Parathyroid adenoma (tissue), 2 donors: ENCODE data around the gene PIK3R4.
A peak's percentile ranks its signal among the peaks of the same experiment; 100 is the strongest.

ENCODE experiments used
- H2AFZ ChIP-seq: fragments of 300-600 bp; sonication (generic); one replicate; pipeline ENCODE4 v1.7.0; 2017; ENCODE audit warnings: antibody characterized with exemption, mild to moderate bottlenecking
- H3K27ac ChIP-seq: fragments of 300-600 bp; sonication (generic); one replicate; pipeline ENCODE4 v1.7.0; 2017
- H3K27me3 ChIP-seq: fragments of 300-600 bp; sonication (generic); one replicate; pipeline ENCODE4 v1.7.0; 2017; ENCODE audit warnings: low read length; ENCODE audit not compliant: control insufficient read depth, insufficient read depth
- H3K36me3 ChIP-seq: fragments of 300-600 bp; sonication (generic); one replicate; pipeline ENCODE4 v1.7.0; 2017; ENCODE audit warnings: low read length; ENCODE audit not compliant: control insufficient read depth, insufficient read depth
- H3K4me1 ChIP-seq: fragments of 300-600 bp; sonication (generic); one replicate; pipeline ENCODE4 v1.7.0; 2017; ENCODE audit warnings: control low read depth
- H3K4me2 ChIP-seq: fragments of 300-600 bp; sonication (generic); one replicate; pipeline ENCODE4 v1.7.0; 2017; ENCODE audit warnings: low read length
- H3K4me3 ChIP-seq: fragments of 300-600 bp; sonication (generic); one replicate; pipeline ENCODE4 v1.7.0; 2017; ENCODE audit warnings: low read depth, low read length
- H3K79me2 ChIP-seq: fragments of 300-600 bp; sonication (generic); one replicate; pipeline ENCODE4 v1.7.0; 2017; ENCODE audit warnings: control low read depth
- H3K9ac ChIP-seq: fragments of 300-600 bp; sonication (generic); one replicate; pipeline ENCODE4 v1.7.0; 2017; ENCODE audit warnings: mild to moderate bottlenecking
- H3K9me3 ChIP-seq: fragments of 300-600 bp; sonication (generic); one replicate; pipeline ENCODE4 v1.7.0; 2017; ENCODE audit warnings: low read length; ENCODE audit not compliant: control insufficient read depth
- TF ChIP-seq, protein P1 (sequence below): fragments of 300-600 bp; sonication (generic); IDR thresholded peaks from one replicate; pipeline ENCODE4 v1.7.0; 2017; ENCODE audit warnings: antibody characterized with exemption, mild to moderate bottlenecking
- donor health status: primary hyperparathyroidism.

PIK3R4 gene

DNA sequence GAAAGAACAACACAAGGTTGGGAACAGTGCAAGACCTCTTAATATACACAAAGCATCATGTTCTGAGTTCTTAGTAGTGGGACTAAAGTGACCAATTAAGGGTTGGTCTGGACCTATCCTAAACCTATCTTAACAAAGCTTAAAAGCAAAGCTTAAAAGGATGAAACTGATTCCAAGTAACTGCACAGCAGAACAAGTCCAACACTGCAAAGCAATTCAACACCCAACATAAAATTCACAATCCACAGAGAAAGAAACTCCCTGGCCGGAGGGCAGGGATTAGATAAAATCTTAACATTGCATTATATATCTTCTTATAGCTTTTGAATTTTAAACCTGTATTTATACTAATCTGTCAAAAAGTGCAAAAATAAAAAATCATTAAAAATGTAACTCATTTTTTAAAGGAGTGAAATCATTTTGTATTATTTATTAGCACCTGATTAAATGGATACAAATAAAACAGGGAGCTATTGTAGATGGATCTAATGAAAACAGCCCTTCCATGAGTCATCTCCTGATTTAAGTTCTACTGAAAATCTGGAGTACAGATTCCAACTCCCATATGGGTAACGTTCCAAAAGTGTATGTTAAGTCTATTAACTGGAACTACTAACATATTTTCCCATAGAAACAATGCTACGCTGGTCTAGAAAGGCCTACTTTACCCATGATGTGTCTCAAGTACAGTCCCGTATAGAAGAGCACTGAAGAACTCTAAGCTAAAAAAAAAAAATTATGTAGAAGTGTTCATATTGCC, 34.9 kb downstream of the PIK3R4 start:
- H3K79me2 ChIP-seq, result no peaks in the 10 kb centered on the region
- no peaks in the 10 kb centered on the region for H3K36me3 ChIP-seq
- TF ChIP-seq, protein P1, sequence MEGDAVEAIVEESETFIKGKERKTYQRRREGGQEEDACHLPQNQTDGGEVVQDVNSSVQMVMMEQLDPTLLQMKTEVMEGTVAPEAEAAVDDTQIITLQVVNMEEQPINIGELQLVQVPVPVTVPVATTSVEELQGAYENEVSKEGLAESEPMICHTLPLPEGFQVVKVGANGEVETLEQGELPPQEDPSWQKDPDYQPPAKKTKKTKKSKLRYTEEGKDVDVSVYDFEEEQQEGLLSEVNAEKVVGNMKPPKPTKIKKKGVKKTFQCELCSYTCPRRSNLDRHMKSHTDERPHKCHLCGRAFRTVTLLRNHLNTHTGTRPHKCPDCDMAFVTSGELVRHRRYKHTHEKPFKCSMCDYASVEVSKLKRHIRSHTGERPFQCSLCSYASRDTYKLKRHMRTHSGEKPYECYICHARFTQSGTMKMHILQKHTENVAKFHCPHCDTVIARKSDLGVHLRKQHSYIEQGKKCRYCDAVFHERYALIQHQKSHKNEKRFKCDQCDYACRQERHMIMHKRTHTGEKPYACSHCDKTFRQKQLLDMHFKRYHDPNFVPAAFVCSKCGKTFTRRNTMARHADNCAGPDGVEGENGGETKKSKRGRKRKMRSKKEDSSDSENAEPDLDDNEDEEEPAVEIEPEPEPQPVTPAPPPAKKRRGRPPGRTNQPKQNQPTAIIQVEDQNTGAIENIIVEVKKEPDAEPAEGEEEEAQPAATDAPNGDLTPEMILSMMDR, result no peak
- no peaks in the 10 kb centered on the region for H3K9me3 ChIP-seq
- H3K9ac ChIP-seq, result no peak overlapping the region
- no peak overlapping the region for H2AFZ ChIP-seq
- H3K4me3 ChIP-seq, result no peak overlapping the region
- no peak overlapping the region for H3K27ac ChIP-seq
- no peaks in the 10 kb centered on the region for H3K4me1 ChIP-seq
- no peaks in the 10 kb centered on the region for H3K27me3 ChIP-seq
- no peak overlapping the region for H3K4me2 ChIP-seq

DNA sequence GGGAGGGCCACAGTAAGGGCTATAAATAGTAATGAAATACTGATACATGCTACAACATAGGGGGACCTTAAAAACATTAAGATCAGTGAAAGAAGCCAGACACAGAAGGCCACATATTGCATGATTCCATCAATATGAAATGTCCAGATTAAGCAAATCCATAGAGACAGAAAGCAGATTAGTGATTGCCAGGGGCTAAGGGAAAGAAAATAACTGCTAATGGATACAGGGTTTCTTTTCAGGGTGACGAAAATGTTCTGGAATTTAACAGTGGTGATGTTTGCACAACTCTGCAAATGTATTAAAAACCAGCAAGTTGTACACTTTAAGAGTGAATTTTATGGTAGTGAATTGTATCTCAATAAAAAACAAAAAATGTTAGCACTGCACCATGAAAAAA, 37.0 kb downstream of the PIK3R4 start:
- H3K4me3 ChIP-seq, result no peak overlapping the region
- no peaks in the 10 kb centered on the region for H3K27me3 ChIP-seq
- no peaks in the 10 kb centered on the region for H3K9me3 ChIP-seq
- no peak overlapping the region for H3K9ac ChIP-seq
- peaks cover 12% of the 10 kb centered on the region for H3K4me1 ChIP-seq
- H3K36me3 ChIP-seq, result no peaks in the 10 kb centered on the region
- TF ChIP-seq, protein P1, result no peak
- no peak overlapping the region for H3K27ac ChIP-seq
- H2AFZ ChIP-seq, result no peak overlapping the region
- H3K4me2 ChIP-seq, result no peak overlapping the region
- H3K79me2 ChIP-seq, result no peaks in the 10 kb centered on the region

DNA sequence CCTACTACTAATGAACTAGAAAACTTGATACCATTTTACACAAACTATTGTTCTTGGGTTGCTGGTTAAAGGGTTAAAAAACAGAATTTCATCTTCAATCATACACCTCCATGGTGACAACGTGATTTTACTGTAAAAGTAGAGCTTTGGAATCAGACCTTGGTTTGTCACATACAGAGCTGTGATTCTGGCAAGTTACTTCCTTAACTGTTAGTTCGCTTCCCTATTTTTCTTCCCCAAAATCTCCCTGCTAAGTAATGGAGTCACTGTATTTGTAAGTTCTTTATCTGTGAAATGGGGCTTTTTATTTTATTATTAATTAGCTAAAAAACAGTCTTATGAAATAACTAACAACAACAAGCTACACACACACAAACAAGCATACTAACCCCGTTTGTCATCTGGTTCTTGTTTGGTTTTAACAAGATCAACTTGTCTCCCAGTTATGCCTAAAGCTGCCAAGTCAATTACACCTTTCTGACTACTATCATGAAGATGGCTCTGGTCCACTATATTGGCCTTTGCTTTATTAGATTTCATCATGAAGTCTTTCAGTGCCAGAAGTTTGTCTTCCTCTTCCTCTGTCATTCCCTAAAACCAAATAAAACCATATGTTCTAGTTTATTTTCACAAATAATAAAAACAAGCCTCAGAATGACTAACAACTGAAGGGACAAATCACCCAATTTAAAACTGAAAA, 38.6 kb downstream of the PIK3R4 start:
- Histone ChIP-seq H3K27ac (no peak overlapping the region), H3K9me3 (no peaks in the 10 kb centered on the region), H2AFZ (no peak overlapping the region), H3K4me2 (no peak overlapping the region), H3K9ac (no peak overlapping the region), H3K4me1 (peaks cover 12% of the 10 kb centered on the region), H3K4me3 (no peak overlapping the region), H3K36me3 (no peaks in the 10 kb centered on the region), H3K79me2 (no peaks in the 10 kb centered on the region), H3K27me3 (no peaks in the 10 kb centered on the region)
- TF ChIP-seq, protein P1, result no peak

DNA sequence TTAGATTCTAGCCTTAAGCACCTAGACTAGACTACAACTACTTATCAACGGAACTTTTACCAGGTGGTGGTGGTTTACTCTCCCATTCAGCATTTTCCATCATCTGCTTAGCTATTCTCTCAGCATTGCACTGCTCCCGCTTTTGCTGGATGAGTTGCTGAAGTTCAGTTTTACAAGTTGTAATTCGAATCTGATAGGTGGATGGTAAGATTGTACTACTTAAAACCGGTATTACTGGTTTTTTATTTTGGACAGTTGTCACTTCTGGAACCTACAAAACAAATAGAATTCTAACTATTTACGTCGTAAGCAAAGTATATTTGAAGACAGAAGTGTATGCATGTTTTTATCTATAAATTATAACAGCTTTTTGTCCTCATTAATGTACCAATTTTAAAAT, 41.1 kb downstream of the PIK3R4 start:
- TF ChIP-seq, protein P1, result no peak
- peak overlapping the region; percentile 48 for H3K4me3 ChIP-seq
- no peaks in the 10 kb centered on the region for H3K9me3 ChIP-seq
- no peaks in the 10 kb centered on the region for H3K79me2 ChIP-seq
- peak overlapping the region; percentile 49 for H3K27ac ChIP-seq
- H3K4me2 ChIP-seq, result peak overlapping the region; percentile 51
- no peaks in the 10 kb centered on the region for H3K27me3 ChIP-seq
- no peaks in the 10 kb centered on the region for H3K36me3 ChIP-seq
- H2AFZ ChIP-seq, result no peak overlapping the region
- peaks cover 12% of the 10 kb centered on the region for H3K4me1 ChIP-seq
- no peak overlapping the region for H3K9ac ChIP-seq
